ENCODE measurements around the gene NIBAN1. TPM values are rescaled to one million over a fixed set of nuclear protein-coding genes. Genes with fewer than 3 reads are reported as not detected.
"Not testable (repeated sequence)": the region's sequence is repeated elsewhere in the genome, so short reads cannot be mapped to it uniquely, and the experiment has no call there.

NIBAN1 gene
- polyA plus RNA-seq, 2 donors = 14.7 to 27.4 TPM

DNA sequence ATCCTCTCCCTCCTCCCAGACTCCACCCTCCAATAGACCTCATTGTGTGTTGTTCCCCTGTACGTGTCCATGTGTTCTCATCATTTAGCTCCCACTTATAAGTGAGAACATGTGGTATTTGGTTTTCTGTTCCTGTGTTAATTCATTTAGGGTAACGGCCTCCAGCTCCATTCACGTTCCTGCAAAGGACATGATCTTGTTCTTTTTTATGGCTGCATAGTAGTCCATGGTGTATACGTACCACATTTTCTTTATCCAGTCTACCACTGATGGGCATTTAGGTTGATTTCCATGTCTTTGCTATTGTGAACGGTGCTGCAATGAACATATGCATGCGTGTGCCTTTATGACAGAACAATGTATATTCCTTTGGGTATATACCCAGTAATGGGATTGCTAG, 25.7 kb upstream of the NIBAN1 start:
- not testable (repeated sequence) for H3K36me3 ChIP-seq (ENCODE audit: control insufficient read depth in 2 of 2, insufficient read depth in 2 of 2, low read length in 1 of 2); H3K4me1 ChIP-seq (ENCODE audit: control insufficient read depth in 2 of 2, insufficient read depth in 2 of 2, low read length in 1 of 2); H3K9me3 ChIP-seq (ENCODE audit: control insufficient read depth in 2 of 2, insufficient read depth in 1 of 2, low read depth in 1 of 2, low read length in 1 of 2); H3K27ac ChIP-seq (ENCODE audit: low read depth in 2 of 2, low read length in 1 of 2); H3K4me3 ChIP-seq (ENCODE audit: low read depth in 1 of 2, low read length in 2 of 2); H3K27me3 ChIP-seq (ENCODE audit: control insufficient read depth in 1 of 2, insufficient read depth in 2 of 2, low read length in 2 of 2)
- 90 to 95% methylated on average over 6 of the region's 6 CpGs for WGBS, 2 donors

DNA sequence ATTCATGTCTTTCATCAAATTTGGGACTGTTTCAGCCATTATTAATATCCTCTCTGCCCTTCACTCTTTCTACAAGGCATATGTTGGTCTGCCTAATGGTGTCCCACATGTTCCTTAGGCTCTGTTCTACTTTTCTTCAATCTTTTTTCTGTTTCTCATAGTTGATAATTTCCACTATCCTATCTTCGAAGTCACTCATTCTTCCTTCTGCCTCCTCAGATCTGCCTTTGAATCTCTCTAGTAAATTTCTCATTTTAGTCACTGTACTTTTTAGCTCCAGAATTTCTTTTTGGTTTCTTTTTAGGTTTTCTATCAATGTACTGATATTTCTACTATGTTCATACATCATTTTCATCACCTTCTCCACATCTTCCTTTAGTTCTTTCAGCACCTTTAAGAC, 20.0 kb upstream of the NIBAN1 start:
- WGBS, 2 donors = 84 to 94% methylated on average over 1 of the region's 1 CpG
- H3K27ac ChIP-seq (ENCODE audit: low read depth in 2 of 2, low read length in 1 of 2) = no peak overlapping the region
- H3K9me3 ChIP-seq (ENCODE audit: control insufficient read depth in 2 of 2, insufficient read depth in 1 of 2, low read depth in 1 of 2, low read length in 1 of 2) = no peaks in the 10 kb centered on the region
- H3K4me1 ChIP-seq (ENCODE audit: control insufficient read depth in 2 of 2, insufficient read depth in 2 of 2, low read length in 1 of 2) = no peaks in the 10 kb centered on the region
- no peaks in the 10 kb centered on the region for H3K27me3 ChIP-seq (ENCODE audit: control insufficient read depth in 1 of 2, insufficient read depth in 2 of 2, low read length in 2 of 2)
- no peak overlapping the region for H3K4me3 ChIP-seq (ENCODE audit: low read depth in 1 of 2, low read length in 2 of 2)
- H3K36me3 ChIP-seq (ENCODE audit: control insufficient read depth in 2 of 2, insufficient read depth in 2 of 2, low read length in 1 of 2) = no peaks in the 10 kb centered on the region

DNA sequence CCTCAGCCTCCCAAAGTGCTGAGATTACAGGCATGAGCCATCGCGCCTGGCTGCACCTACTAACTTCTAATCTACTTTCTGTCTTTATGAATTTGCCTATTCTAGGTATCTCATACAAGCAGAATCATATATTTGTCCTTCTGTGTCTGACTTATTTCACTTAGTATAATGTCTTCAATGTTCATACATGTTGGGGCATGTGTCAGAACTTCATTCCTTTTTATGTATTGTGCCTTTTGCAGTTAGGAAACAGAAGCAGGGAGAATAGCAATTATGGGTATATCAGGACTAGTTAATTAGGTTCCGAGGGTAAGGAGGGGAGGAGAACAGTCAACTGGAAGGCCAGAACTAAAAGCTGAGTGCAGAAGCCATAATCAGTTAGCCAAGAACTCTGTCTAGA, 18.0 kb upstream of the NIBAN1 start:
- Histone ChIP-seq H3K27me3 (ENCODE audit: control insufficient read depth in 1 of 2, insufficient read depth in 2 of 2, low read length in 2 of 2) (no peaks in the 10 kb centered on the region), H3K4me3 (ENCODE audit: low read depth in 1 of 2, low read length in 2 of 2) (no peak overlapping the region), H3K27ac (ENCODE audit: low read depth in 2 of 2, low read length in 1 of 2) (no peak overlapping the region), H3K4me1 (ENCODE audit: control insufficient read depth in 2 of 2, insufficient read depth in 2 of 2, low read length in 1 of 2) (no peaks in the 10 kb centered on the region), H3K9me3 (ENCODE audit: control insufficient read depth in 2 of 2, insufficient read depth in 1 of 2, low read depth in 1 of 2, low read length in 1 of 2) (no peaks in the 10 kb centered on the region), H3K36me3 (ENCODE audit: control insufficient read depth in 2 of 2, insufficient read depth in 2 of 2, low read length in 1 of 2) (no peaks in the 10 kb centered on the region)
- WGBS, 2 donors = 65 to 69% methylated on average over 3 of the region's 3 CpGs

DNA sequence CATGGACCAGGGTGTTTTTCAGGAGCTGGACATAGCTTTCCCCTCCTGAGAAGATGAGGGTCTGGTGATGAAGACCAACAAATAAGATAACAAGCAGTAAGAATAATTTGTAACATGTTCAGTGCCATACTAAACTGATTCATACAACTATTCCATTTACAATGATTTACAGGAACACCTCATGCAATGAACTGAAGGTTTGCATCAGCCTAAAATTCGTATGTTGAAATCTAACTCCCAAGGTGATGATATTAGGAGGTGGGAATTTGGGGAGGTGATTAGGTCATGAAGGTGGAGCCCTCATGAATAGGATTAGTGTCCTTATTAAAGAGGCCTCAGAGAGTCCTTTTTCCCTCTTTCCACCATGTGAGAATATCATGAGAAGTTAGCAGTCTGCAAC, 15.9 kb upstream of the NIBAN1 start:
- WGBS, 2 donors = 71 to 81% methylated on average over 1 of the region's 1 CpG
- Histone ChIP-seq H3K4me3 (ENCODE audit: low read depth in 1 of 2, low read length in 2 of 2) (no peak overlapping the region), H3K9me3 (ENCODE audit: control insufficient read depth in 2 of 2, insufficient read depth in 1 of 2, low read depth in 1 of 2, low read length in 1 of 2) (no peaks in the 10 kb centered on the region), H3K27me3 (ENCODE audit: control insufficient read depth in 1 of 2, insufficient read depth in 2 of 2, low read length in 2 of 2) (no peaks in the 10 kb centered on the region), H3K36me3 (ENCODE audit: control insufficient read depth in 2 of 2, insufficient read depth in 2 of 2, low read length in 1 of 2) (no peaks in the 10 kb centered on the region), H3K27ac (ENCODE audit: low read depth in 2 of 2, low read length in 1 of 2) (no peak overlapping the region), H3K4me1 (ENCODE audit: control insufficient read depth in 2 of 2, insufficient read depth in 2 of 2, low read length in 1 of 2) (no peaks in the 10 kb centered on the region)

DNA sequence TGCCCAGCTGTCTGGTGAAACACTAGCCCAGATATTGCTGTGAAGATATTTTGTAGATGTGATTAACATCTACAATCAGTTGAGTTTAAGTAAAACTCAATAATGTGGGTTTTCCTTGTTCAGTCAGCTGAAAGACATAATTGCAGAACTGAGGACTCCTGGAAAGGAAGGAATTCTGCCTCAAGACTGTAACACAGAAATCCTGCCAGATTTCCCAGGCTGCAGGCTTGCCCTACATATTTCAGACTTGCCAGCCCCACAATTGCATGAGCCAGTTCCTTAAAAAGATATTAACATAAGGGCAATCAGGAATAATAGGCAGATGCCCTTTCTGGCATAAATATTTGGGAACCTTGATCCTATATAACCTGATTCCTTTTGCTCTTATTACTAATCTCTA, 14.2 kb upstream of the NIBAN1 start:
- no peaks in the 10 kb centered on the region for H3K27me3 ChIP-seq (ENCODE audit: control insufficient read depth in 1 of 2, insufficient read depth in 2 of 2, low read length in 2 of 2)

DNA sequence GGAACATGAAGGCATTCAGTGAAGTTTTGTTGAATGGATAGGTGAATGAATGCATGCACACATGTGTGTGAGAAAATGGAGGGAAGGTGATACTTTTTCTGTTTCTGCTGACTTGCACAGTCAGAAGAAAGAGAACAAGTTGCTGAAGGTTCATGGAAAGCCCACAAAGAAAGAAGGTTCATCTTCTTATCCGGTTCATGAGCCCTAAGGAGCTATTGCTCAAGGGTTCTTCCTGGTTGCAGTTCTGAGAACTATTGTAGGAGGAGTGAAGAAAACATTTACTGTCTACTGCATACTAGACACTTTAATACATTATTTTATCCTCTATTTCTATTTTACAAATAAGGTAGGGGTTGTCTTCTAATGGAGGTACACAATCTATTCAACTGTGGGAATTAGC, 13.4 kb upstream of the NIBAN1 start:
- H3K4me1 ChIP-seq (ENCODE audit: control insufficient read depth in 2 of 2, insufficient read depth in 2 of 2, low read length in 1 of 2) = no peaks in the 10 kb centered on the region
- no peaks in the 10 kb centered on the region for H3K9me3 ChIP-seq (ENCODE audit: control insufficient read depth in 2 of 2, insufficient read depth in 1 of 2, low read depth in 1 of 2, low read length in 1 of 2)
- no peaks in the 10 kb centered on the region for H3K36me3 ChIP-seq (ENCODE audit: control insufficient read depth in 2 of 2, insufficient read depth in 2 of 2, low read length in 1 of 2)
- no peak overlapping the region for H3K4me3 ChIP-seq (ENCODE audit: low read depth in 1 of 2, low read length in 2 of 2)
- H3K27me3 ChIP-seq (ENCODE audit: control insufficient read depth in 1 of 2, insufficient read depth in 2 of 2, low read length in 2 of 2) = no peaks in the 10 kb centered on the region
- no peak overlapping the region for H3K27ac ChIP-seq (ENCODE audit: low read depth in 2 of 2, low read length in 1 of 2)
- 79 to 93% methylated on average over 1 of the region's 1 CpG for WGBS, 2 donors

More for the DNA sequence above, 14.2 kb upstream of the NIBAN1 start:
- no peaks in the 10 kb centered on the region for H3K4me1 ChIP-seq (ENCODE audit: control insufficient read depth in 2 of 2, insufficient read depth in 2 of 2, low read length in 1 of 2)
- no peak overlapping the region for H3K4me3 ChIP-seq (ENCODE audit: low read depth in 1 of 2, low read length in 2 of 2)
- no peak overlapping the region for H3K27ac ChIP-seq (ENCODE audit: low read depth in 2 of 2, low read length in 1 of 2)
- no peaks in the 10 kb centered on the region for H3K9me3 ChIP-seq (ENCODE audit: control insufficient read depth in 2 of 2, insufficient read depth in 1 of 2, low read depth in 1 of 2, low read length in 1 of 2)
- H3K36me3 ChIP-seq (ENCODE audit: control insufficient read depth in 2 of 2, insufficient read depth in 2 of 2, low read length in 1 of 2) = no peaks in the 10 kb centered on the region

DNA sequence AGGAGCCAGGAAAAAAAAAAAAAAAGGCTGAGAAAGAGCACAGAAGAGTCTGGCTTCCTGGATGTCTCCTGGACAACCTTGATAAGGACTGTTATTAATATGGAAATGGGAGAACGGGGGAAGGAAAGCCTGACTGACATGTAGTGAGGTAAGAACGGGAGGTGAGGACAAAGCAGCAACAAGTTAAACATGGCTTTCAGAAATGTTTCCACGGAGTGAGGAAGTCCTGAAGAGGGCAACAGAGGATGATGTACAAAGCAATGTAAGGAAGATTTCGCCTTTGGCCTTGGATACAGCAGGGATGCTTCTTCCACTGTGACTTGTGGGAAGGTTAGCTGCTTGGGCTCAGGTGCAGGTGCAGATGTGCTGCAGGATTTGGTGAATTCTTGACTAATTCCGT, 11.9 kb upstream of the NIBAN1 start:
- Histone ChIP-seq H3K27ac (ENCODE audit: low read depth in 2 of 2, low read length in 1 of 2) (no peak overlapping the region), H3K9me3 (ENCODE audit: control insufficient read depth in 2 of 2, insufficient read depth in 1 of 2, low read depth in 1 of 2, low read length in 1 of 2) (no peaks in the 10 kb centered on the region), H3K4me3 (ENCODE audit: low read depth in 1 of 2, low read length in 2 of 2) (no peak overlapping the region), H3K4me1 (ENCODE audit: control insufficient read depth in 2 of 2, insufficient read depth in 2 of 2, low read length in 1 of 2) (no peaks in the 10 kb centered on the region), H3K36me3 (ENCODE audit: control insufficient read depth in 2 of 2, insufficient read depth in 2 of 2, low read length in 1 of 2) (no peaks in the 10 kb centered on the region), H3K27me3 (ENCODE audit: control insufficient read depth in 1 of 2, insufficient read depth in 2 of 2, low read length in 2 of 2) (no peaks in the 10 kb centered on the region)
- WGBS, 2 donors = 44 to 55% methylated on average over 5 of the region's 5 CpGs

DNA sequence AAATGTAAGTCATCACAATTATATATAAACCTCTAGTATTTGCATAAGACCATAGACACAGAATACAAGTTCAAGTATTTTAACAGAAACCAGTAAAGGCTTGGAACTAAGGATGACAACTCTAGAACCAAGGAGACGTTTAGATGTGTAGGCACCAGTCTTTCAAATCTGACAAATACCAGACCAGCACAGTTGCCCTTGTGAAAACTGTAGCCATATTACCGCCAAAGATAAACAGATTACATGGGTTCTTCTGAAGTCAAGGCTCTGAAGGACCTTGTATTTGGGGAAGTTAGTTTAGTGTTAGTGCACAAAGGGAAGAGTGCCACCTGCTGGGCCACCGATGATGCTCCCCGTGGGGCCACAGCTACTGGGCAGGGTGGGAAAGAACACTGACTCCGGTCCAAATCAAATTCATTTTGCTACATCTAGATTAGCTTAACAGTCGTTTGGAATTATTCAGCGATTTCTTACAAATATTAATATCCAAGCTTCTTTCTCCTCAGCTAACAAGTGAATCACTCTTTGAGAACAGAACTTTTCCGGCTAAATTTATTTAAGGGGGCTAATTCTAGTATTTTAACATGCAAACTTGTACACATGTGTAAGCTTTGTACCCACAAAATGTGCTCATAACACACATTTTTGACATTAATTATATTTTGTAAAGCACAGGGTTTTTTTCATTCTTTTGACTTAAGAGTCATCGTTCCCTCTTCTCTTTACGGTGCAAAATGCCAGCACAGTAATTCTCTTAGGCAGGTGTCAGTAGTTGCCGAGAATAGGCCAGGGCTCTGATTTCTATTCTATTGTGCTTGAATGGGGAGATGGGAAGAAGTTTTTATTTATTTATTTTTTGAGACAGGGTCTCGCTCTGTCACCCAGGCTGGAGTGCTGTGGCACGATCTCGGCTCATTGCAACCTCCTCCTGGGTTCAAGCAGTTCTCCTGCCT, 8.0 kb upstream of the NIBAN1 start:
- Histone ChIP-seq H3K36me3 (ENCODE audit: control insufficient read depth in 2 of 2, insufficient read depth in 2 of 2, low read length in 1 of 2) (no peaks in the 10 kb centered on the region), H3K4me1 (ENCODE audit: control insufficient read depth in 2 of 2, insufficient read depth in 2 of 2, low read length in 1 of 2) (no peaks in the 10 kb centered on the region), H3K4me3 (ENCODE audit: low read depth in 1 of 2, low read length in 2 of 2) (no peak overlapping the region), H3K27ac (ENCODE audit: low read depth in 2 of 2, low read length in 1 of 2) (no peak overlapping the region), H3K9me3 (ENCODE audit: control insufficient read depth in 2 of 2, insufficient read depth in 1 of 2, low read depth in 1 of 2, low read length in 1 of 2) (no peaks in the 10 kb centered on the region), H3K27me3 (ENCODE audit: control insufficient read depth in 1 of 2, insufficient read depth in 2 of 2, low read length in 2 of 2) (no peaks in the 10 kb centered on the region)
- WGBS, 2 donors = 50 to 51% methylated on average over 14 of the region's 14 CpGs

DNA sequence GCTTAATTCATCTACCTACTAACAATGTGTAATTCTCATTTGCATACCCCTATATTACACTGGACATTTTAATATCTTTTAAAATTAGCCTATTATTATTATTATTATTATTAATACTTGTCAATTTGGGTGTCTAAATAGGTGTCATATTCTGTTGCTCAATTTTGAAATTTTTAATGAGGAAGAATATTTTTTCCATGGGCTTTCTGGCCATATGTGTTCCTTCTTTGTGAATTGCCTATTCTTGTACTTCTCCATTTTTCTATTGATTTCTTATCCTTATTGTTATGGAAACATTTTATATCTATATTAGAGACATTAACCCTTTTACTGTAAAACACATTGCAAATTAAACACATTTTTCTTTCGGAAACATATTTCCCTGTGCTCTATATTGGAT, 6.4 kb upstream of the NIBAN1 start:
- H3K36me3 ChIP-seq (ENCODE audit: control insufficient read depth in 2 of 2, insufficient read depth in 2 of 2, low read length in 1 of 2) = no peaks in the 10 kb centered on the region
- H3K9me3 ChIP-seq (ENCODE audit: control insufficient read depth in 2 of 2, insufficient read depth in 1 of 2, low read depth in 1 of 2, low read length in 1 of 2) = no peaks in the 10 kb centered on the region
- WGBS, 2 donors = 91 to 92% methylated on average over 1 of the region's 1 CpG
- no peak overlapping the region for H3K27ac ChIP-seq (ENCODE audit: low read depth in 2 of 2, low read length in 1 of 2)
- no peak overlapping the region for H3K4me3 ChIP-seq (ENCODE audit: low read depth in 1 of 2, low read length in 2 of 2)
- no peaks in the 10 kb centered on the region for H3K27me3 ChIP-seq (ENCODE audit: control insufficient read depth in 1 of 2, insufficient read depth in 2 of 2, low read length in 2 of 2)
- H3K4me1 ChIP-seq (ENCODE audit: control insufficient read depth in 2 of 2, insufficient read depth in 2 of 2, low read length in 1 of 2) = no peaks in the 10 kb centered on the region

DNA sequence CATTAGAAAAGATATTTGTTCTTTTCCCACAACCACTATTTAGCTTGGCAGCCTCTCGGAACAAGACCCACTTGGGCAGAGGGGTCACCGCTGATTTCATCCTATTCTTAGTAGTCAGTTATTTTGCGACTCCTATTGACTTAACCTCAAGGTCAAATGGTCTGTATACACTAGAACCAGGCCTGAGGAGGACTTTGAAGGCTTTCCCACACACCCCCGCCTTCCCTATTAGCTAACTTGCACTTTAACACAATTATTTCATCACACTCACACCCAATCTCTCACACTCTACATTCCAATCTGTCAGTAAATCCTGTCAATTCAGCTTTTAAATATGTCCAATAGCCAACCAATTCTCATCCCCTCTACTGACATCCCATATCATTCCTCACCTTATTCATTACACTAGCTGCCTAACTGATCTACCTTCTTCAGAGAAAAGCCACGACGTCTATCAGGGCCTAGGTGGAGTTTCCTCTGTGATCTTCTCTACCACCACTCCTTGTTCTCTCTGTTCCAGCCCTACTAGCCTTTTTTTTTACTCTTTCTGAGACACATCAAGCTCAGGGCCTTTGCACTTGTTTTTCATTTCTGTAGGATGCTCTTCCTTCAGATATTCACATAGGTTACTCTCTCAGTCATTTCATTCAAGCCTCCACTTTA, 1.0 kb upstream of the NIBAN1 start:
- Histone ChIP-seq H3K27me3 (ENCODE audit: control insufficient read depth in 1 of 2, insufficient read depth in 2 of 2, low read length in 2 of 2) (no peaks in the 10 kb centered on the region), H3K4me3 (ENCODE audit: low read depth in 1 of 2, low read length in 2 of 2) (no peak overlapping the region), H3K36me3 (ENCODE audit: control insufficient read depth in 2 of 2, insufficient read depth in 2 of 2, low read length in 1 of 2) (no peaks in the 10 kb centered on the region), H3K27ac (ENCODE audit: low read depth in 2 of 2, low read length in 1 of 2) (no peak overlapping the region), H3K9me3 (ENCODE audit: control insufficient read depth in 2 of 2, insufficient read depth in 1 of 2, low read depth in 1 of 2, low read length in 1 of 2) (no peaks in the 10 kb centered on the region), H3K4me1 (ENCODE audit: control insufficient read depth in 2 of 2, insufficient read depth in 2 of 2, low read length in 1 of 2) (peaks cover 0 to 2% of the 10 kb centered on the region in 2 donors)
- WGBS, 2 donors = 73 to 81% methylated on average over 6 of the region's 6 CpGs

All from esophagus (tissue), 2 donors.